ENCODE measurements around the gene WNK2.

WNK2 gene

DNA sequence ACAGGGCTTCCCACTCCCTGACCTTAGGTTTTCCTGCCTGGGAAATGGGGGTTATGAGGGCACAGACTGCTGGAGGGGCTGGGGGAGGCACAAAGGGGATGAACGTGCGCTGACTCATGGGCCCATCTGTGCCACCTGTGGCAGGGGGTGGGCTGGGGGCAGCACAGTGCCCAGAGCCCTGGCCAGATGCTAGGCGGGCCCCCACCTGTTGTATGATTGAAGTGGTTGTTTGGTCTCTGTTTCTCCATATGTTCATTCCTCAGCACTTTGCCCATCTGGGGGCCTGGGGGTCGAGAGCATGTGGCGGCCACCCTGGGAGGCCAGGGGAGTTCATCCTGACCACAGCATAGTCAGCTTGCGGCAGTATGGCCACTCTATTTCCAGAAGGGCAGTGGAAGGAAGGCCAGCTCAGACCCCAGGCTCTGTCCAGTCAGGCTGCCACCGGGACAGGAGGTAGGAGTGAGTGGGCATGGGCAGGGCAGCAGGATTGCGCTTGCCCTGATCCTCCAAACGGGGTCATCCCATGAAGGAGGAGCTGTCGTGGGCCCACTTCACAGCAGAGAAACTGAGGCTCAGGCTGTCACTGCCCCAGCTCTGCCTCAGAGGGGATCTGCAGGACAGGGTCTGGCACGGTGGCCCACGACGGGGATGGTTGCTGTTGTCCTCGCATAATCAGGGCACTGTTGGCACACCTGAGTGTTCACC is 49.0 kb upstream of the WNK2 start (continued):
- TF ChIP-seq PRDM2 (tag by site-specific recombination; IDR thresholded peaks at IDR 0.05; ENCODE audit: borderline replicate concordance), result no peak

DNA sequence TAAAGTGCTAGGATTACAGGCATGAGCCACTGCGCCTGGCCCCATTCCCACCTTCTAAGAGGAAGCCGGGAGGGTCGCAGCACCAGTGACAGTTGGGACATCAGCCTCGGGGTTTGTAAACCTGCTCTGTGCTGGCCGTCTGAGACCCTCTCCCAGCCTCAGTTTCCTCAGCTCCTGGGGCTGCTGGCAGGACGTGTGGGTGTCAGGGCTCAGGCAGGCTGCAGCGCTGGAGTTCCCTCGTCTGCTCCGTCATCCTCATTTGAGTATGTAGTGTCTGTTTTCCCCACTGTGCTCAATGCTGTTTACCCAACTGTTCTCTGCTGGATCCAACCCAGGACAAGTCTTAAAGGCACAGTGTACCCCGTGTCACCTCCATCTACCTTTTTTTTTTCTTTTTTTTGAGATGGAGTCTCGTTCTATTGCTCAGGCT is 47.9 kb upstream of the WNK2 start:
- Histone ChIP-seq H3K4me3 (ENCODE audit: low read depth, low read length) (no peak overlapping the region), H3K9me3 (ENCODE audit: control insufficient read depth, insufficient read depth, low read depth, low read length) (no peaks in the 10 kb centered on the region), H3K36me3 (ENCODE audit: control insufficient read depth in 2 of 2, insufficient read depth in 1 of 2, low read length in 2 of 2) (peaks cover 0 to 3% of the 10 kb centered on the region in 2 experiments; a peak in 1 of 3 replicates), H3K4me1 (ENCODE audit: control insufficient read depth, insufficient read depth, low read length) (0 out of 2 replicates have a peak, but pooled peaks cover 2% of the 10 kb centered on the region), H3K27ac (ENCODE audit: extremely low read depth, low read depth, low read length) (no peak overlapping the region)
- ChIA-PET CTCF (interaction anchor here (0.5 to 1.6 kb wide), 3 partner anchors 18 to 451 kb away, joined by 4 to 5 read pairs (median 5); no protein-coding TSS in a partner anchor), POLR2A (interaction anchor here (0.7 kb wide), 1 partner anchor 40 kb away, joined by 6 read pairs; the partner anchor contains the start of gene CARD19)
- TF ChIP-seq OVOL3 (tag by site-specific recombination; IDR thresholded peaks at IDR 0.05) (no peak), EGR2 (tag by site-specific recombination; IDR thresholded peaks at IDR 0.05; ENCODE audit: low read depth) (no peak), ZNF138 (tag by site-specific recombination; IDR thresholded peaks at IDR 0.05; ENCODE audit: borderline replicate concordance) (no peak), ZBTB48 (tag by site-specific recombination; IDR thresholded peaks at IDR 0.05) (no peak), ZNF169 (tag by site-specific recombination; IDR thresholded peaks at IDR 0.05) (no peak), ZBTB6 (tag by site-specific recombination; IDR thresholded peaks at IDR 0.05) (peak; percentile 79; the same call in 1 of the 2 replicates), YY1 (tag by site-specific recombination; IDR thresholded peaks at IDR 0.05) (no peak), PRDM1 (tag by site-specific recombination; IDR thresholded peaks at IDR 0.05) (no peak)

GRCh38 chr9:93137362-93137761 is 46.6 kb upstream of the WNK2 start:
- 0 out of 2 replicates have a peak, but pooled peaks cover 2% of the 10 kb centered on the region for H3K4me1 ChIP-seq (ENCODE audit: control insufficient read depth, insufficient read depth, low read length)
- H3K36me3 ChIP-seq (ENCODE audit: control insufficient read depth in 2 of 2, insufficient read depth in 1 of 2, low read length in 2 of 2), result no peaks in the 10 kb centered on the region
- no peak overlapping the region for H3K4me3 ChIP-seq (ENCODE audit: low read depth, low read length)
- no peak overlapping the region for H3K27ac ChIP-seq (ENCODE audit: extremely low read depth, low read depth, low read length)
- ChIA-PET POLR2A (no interaction called here), CTCF (interaction anchor here (5.9 kb wide), 1 partner anchor 16 kb away, joined by 30 read pairs; no protein-coding TSS in a partner anchor)
- TF ChIP-seq ZNF624 (tag by site-specific recombination; IDR thresholded peaks at IDR 0.05) (no peak), ZNF558 (tag by site-specific recombination; IDR thresholded peaks at IDR 0.05) (no peak), ZNF112 (tag by site-specific recombination; IDR thresholded peaks at IDR 0.05) (no peak), ZNF423 (tag by site-specific recombination; IDR thresholded peaks at IDR 0.05) (no peak)
- TF ChIP-seq, protein P1, sequence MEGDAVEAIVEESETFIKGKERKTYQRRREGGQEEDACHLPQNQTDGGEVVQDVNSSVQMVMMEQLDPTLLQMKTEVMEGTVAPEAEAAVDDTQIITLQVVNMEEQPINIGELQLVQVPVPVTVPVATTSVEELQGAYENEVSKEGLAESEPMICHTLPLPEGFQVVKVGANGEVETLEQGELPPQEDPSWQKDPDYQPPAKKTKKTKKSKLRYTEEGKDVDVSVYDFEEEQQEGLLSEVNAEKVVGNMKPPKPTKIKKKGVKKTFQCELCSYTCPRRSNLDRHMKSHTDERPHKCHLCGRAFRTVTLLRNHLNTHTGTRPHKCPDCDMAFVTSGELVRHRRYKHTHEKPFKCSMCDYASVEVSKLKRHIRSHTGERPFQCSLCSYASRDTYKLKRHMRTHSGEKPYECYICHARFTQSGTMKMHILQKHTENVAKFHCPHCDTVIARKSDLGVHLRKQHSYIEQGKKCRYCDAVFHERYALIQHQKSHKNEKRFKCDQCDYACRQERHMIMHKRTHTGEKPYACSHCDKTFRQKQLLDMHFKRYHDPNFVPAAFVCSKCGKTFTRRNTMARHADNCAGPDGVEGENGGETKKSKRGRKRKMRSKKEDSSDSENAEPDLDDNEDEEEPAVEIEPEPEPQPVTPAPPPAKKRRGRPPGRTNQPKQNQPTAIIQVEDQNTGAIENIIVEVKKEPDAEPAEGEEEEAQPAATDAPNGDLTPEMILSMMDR (tag by site-specific recombination; IDR thresholded peaks at IDR 0.05), result no peak
- H3K9me3 ChIP-seq (ENCODE audit: control insufficient read depth, insufficient read depth, low read depth, low read length), result no peaks in the 10 kb centered on the region

Measured in HEK293 (cell line).